ENCODE data around the gene UGT1A5. TPM values are rescaled to one million over a fixed set of nuclear protein-coding genes. Genes with fewer than 3 reads are reported as not detected.

UGT1A5 gene
- total RNA-seq, 2 donors from 2014 or later, result not detected

GRCh38 chr2:233807215-233807865 lies 94.6 kb downstream of the UGT1A5 start:
- DNase-seq (ENCODE audit: low spot score in 2 of 2), result peak in 1 of 2 donors; percentile 47
- H3K36me3 Mint-ChIP-seq, result no peaks in the 10 kb centered on the region
- no peak for ATAC-seq
- no peaks in the 10 kb centered on the region for H3K9me3 Mint-ChIP-seq
- no peak overlapping the region for H3K27ac Mint-ChIP-seq

- Mint-ChIP-seq H3K36me3 (no peaks in the 10 kb centered on the region), H3K27ac (no peak overlapping the region), H3K9me3 (no peaks in the 10 kb centered on the region)
- ATAC-seq (no peak), DNase-seq (ENCODE audit: low spot score in 2 of 2) (peak in 1 of 2 donors; percentile 9)
Measured at GRCh38 chr2:233807966-233808935, 95.5 kb downstream of the UGT1A5 start.

- no peak for DNase-seq (ENCODE audit: low spot score in 2 of 2)
- H3K27ac Mint-ChIP-seq, result no peak overlapping the region
Measured at GRCh38 chr2:233810385-233810784, 97.7 kb downstream of the UGT1A5 start.

GRCh38 chr2:233811087-233811486 lies 98.4 kb downstream of the UGT1A5 start:
- H3K36me3 Mint-ChIP-seq, result no peaks in the 10 kb centered on the region
- DNase-seq (ENCODE audit: low spot score in 2 of 2) (peak in 1 of 2 donors; percentile 14), ATAC-seq (no peak)
- H3K27ac Mint-ChIP-seq, result no peak overlapping the region
- no peaks in the 10 kb centered on the region for H3K9me3 Mint-ChIP-seq

More at GRCh38 chr2:233810385-233810784, 97.7 kb downstream of the UGT1A5 start:
- no peaks in the 10 kb centered on the region for H3K36me3 Mint-ChIP-seq
- no peaks in the 10 kb centered on the region for H3K9me3 Mint-ChIP-seq
- ATAC-seq, result no peak

- DNase-seq (ENCODE audit: low spot score in 2 of 2), result peak in 1 of 2 donors; percentile 16
- no peaks in the 10 kb centered on the region for H3K9me3 Mint-ChIP-seq
Measured at GRCh38 chr2:233811732-233812131, 99.0 kb downstream of the UGT1A5 start.

GRCh38 chr2:233813236-233814055 lies 100.7 kb downstream of the UGT1A5 start:
- Mint-ChIP-seq H3K36me3 (no peaks in the 10 kb centered on the region), H3K9me3 (no peaks in the 10 kb centered on the region), H3K27ac (no peak overlapping the region)
- ATAC-seq (no peak), DNase-seq (ENCODE audit: low spot score in 2 of 2) (peak in 1 of 2 donors; percentile 14)

More at GRCh38 chr2:233811732-233812131, 99.0 kb downstream of the UGT1A5 start:
- ATAC-seq, result no peak
- Mint-ChIP-seq H3K36me3 (no peaks in the 10 kb centered on the region), H3K27ac (no peak overlapping the region)

- no peaks in the 10 kb centered on the region for H3K36me3 Mint-ChIP-seq
- H3K9me3 Mint-ChIP-seq, result no peaks in the 10 kb centered on the region
- no peak overlapping the region for H3K27ac Mint-ChIP-seq
- DNase-seq (ENCODE audit: low spot score in 2 of 2) (peak in 1 of 2 donors; percentile 33), ATAC-seq (peak in 1 of 2 donors; percentile 47)
Measured at GRCh38 chr2:233814056-233814835, 101.5 kb downstream of the UGT1A5 start.

GRCh38 chr2:233815861-233816260 lies 103.2 kb downstream of the UGT1A5 start:
- Mint-ChIP-seq H3K27ac (no peak overlapping the region), H3K36me3 (no peaks in the 10 kb centered on the region), H3K9me3 (no peaks in the 10 kb centered on the region)
- ATAC-seq, result no peak
- DNase-seq (ENCODE audit: low spot score in 2 of 2), result no peak

GRCh38 chr2:233816334-233816733 lies 103.6 kb downstream of the UGT1A5 start:
- peak in 1 of 2 donors; percentile 23 for DNase-seq (ENCODE audit: low spot score in 2 of 2)
- Mint-ChIP-seq H3K27ac (no peak overlapping the region), H3K36me3 (no peaks in the 10 kb centered on the region), H3K9me3 (no peaks in the 10 kb centered on the region)
- ATAC-seq, result no peak

GRCh38 chr2:233816771-233817170 lies 104.1 kb downstream of the UGT1A5 start:
- H3K36me3 Mint-ChIP-seq, result no peaks in the 10 kb centered on the region
- H3K27ac Mint-ChIP-seq, result no peak overlapping the region
- ATAC-seq, result no peak
- H3K9me3 Mint-ChIP-seq, result no peaks in the 10 kb centered on the region
- DNase-seq (ENCODE audit: low spot score in 2 of 2), result no peak

- Mint-ChIP-seq H3K9me3 (no peaks in the 10 kb centered on the region), H3K36me3 (no peaks in the 10 kb centered on the region), H3K27ac (no peak overlapping the region)
- DNase-seq (ENCODE audit: low spot score in 2 of 2), result peak in 1 of 2 donors; percentile 16
- no peak for ATAC-seq
Measured at GRCh38 chr2:233817361-233817911, 104.7 kb downstream of the UGT1A5 start.

- no peak for ATAC-seq
- DNase-seq (ENCODE audit: low spot score in 2 of 2), result peak in 1 of 2 donors; percentile 20
- H3K36me3 Mint-ChIP-seq, result no peaks in the 10 kb centered on the region
- H3K9me3 Mint-ChIP-seq, result no peaks in the 10 kb centered on the region
- H3K27ac Mint-ChIP-seq, result no peak overlapping the region
Measured at GRCh38 chr2:233817995-233818638, 105.4 kb downstream of the UGT1A5 start.

- ATAC-seq (no peak), DNase-seq (ENCODE audit: low spot score in 2 of 2) (peak in 1 of 2 donors; percentile 48)
- Mint-ChIP-seq H3K36me3 (no peaks in the 10 kb centered on the region), H3K9me3 (no peaks in the 10 kb centered on the region), H3K27ac (no peak overlapping the region)
Measured at GRCh38 chr2:233818639-233819621, 106.2 kb downstream of the UGT1A5 start.

Data from activated naive CD4-positive, alpha-beta T cell treated with anti-CD3 and anti-CD28 coated beads, Interleukin-2, amount 50 U/mL, for 72 hours (primary cell).